Measurements from ENCODE around the gene SLAIN1. TPM values are rescaled to one million over a fixed set of nuclear protein-coding genes. Genes with fewer than 3 reads are reported as not detected.
"Not testable (repeated sequence)": the region's sequence is repeated elsewhere in the genome, so short reads cannot be mapped to it uniquely, and the experiment has no call there.

SLAIN1 gene
- total RNA-seq, 2 experiments from 2014 or later = 16.4 to 31.7 TPM

DNA sequence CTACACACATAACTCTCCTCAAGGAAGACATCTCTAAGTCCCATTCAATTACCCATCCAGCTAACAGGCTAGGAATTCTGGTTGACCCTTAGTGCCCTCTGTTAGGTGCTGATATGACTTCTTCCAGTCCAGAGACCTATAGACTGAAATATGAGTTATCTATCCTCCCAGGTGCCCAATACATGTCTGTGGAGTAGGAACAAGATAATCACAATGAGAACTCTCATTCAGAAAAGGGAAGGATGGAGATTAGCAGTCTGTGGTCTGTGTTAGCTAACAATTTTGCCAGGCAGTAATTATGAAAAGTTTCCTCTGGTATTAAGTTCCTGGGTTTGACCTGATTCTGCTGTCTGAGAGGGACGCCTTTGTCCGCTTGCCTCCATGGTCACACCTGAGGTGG is 44.2 kb upstream of the SLAIN1 start:
- DNase-seq (ENCODE audit: low spot score) = no peak
- ChIA-PET POLR2A (interaction anchor here (0.6 to 1.0 kb wide), 3 partner anchors 12 to 48 kb away, joined by 3 to 4 read pairs (median 4); no protein-coding TSS in a partner anchor), CTCF (ENCODE audit: unreplicated experiment) (no interaction called here)
- Histone ChIP-seq H3K79me2 (ENCODE audit: insufficient read depth, low read depth, low read length) (no peaks in the 10 kb centered on the region), H3K9me3 (ENCODE audit: low read length) (no peaks in the 10 kb centered on the region), H3K4me1 (ENCODE audit: insufficient read depth, low read length, poor library complexity, severe bottlenecking) (no peaks in the 10 kb centered on the region), H3K27ac (ENCODE audit: low read depth, low read length, poor library complexity, severe bottlenecking) (no peak overlapping the region), H4K20me1 (ENCODE audit: insufficient read depth, low read length) (no peaks in the 10 kb centered on the region), H3K4me2 (ENCODE audit: low read length) (no peak overlapping the region), H3K9me2 (ENCODE audit: insufficient read depth, low read length) (no peaks in the 10 kb centered on the region), H2AFZ (ENCODE audit: low read length) (no peak overlapping the region), H3K36me3 (ENCODE audit: insufficient read depth, low read length) (no peaks in the 10 kb centered on the region), H3K4me3 (ENCODE audit: low read depth, low read length, poor library complexity, severe bottlenecking) (no peak overlapping the region)
- BruUV-seq (replicated peaks) = no TSS peak
- no peak for TF ChIP-seq EZH2phosphoT487 (IDR thresholded peaks at IDR 0.05; ENCODE audit: borderline replicate concordance, low read depth, low read length)
- TF ChIP-seq, protein P1, sequence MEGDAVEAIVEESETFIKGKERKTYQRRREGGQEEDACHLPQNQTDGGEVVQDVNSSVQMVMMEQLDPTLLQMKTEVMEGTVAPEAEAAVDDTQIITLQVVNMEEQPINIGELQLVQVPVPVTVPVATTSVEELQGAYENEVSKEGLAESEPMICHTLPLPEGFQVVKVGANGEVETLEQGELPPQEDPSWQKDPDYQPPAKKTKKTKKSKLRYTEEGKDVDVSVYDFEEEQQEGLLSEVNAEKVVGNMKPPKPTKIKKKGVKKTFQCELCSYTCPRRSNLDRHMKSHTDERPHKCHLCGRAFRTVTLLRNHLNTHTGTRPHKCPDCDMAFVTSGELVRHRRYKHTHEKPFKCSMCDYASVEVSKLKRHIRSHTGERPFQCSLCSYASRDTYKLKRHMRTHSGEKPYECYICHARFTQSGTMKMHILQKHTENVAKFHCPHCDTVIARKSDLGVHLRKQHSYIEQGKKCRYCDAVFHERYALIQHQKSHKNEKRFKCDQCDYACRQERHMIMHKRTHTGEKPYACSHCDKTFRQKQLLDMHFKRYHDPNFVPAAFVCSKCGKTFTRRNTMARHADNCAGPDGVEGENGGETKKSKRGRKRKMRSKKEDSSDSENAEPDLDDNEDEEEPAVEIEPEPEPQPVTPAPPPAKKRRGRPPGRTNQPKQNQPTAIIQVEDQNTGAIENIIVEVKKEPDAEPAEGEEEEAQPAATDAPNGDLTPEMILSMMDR (conservative IDR thresholded peaks at IDR 0.05; ENCODE audit: low read length) = no peak
- intact Hi-C loops (cut with micrococcal nuclease; ENCODE audit: unreplicated experiment) = no loop called here

DNA sequence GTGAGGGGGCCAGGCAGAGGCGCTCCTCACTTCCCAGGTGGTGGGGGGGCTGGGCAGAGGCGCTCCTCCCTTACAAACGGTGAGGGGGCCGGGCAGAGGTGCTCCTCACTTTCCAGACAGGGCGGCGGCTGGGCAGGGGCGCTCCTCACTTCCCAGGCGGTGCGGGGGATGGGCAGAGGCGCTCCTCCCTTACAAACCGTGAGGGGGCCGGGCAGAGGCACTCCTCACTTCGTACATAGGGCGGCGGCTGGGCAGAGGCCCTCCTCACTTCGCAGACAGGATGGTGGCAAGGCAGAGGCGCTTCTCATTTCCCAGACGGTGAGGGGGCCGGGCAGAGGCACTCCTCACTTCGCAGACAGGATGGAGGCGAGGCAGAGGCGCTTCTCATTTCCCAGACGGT is 37.5 kb upstream of the SLAIN1 start:
- H3K27ac ChIP-seq (ENCODE audit: low read depth, low read length, poor library complexity, severe bottlenecking); intact Hi-C loops (cut with micrococcal nuclease; ENCODE audit: unreplicated experiment); H3K9me2 ChIP-seq (ENCODE audit: insufficient read depth, low read length); H3K79me2 ChIP-seq (ENCODE audit: insufficient read depth, low read depth, low read length); BruUV-seq (replicated peaks); H3K36me3 ChIP-seq (ENCODE audit: insufficient read depth, low read length); H3K9me3 ChIP-seq (ENCODE audit: low read length); POLR2A ChIA-PET; H3K4me3 ChIP-seq (ENCODE audit: low read depth, low read length, poor library complexity, severe bottlenecking); CTCF ChIA-PET (ENCODE audit: unreplicated experiment); H4K20me1 ChIP-seq (ENCODE audit: insufficient read depth, low read length); DNase-seq (ENCODE audit: low spot score); H2AFZ ChIP-seq (ENCODE audit: low read length); H3K4me2 ChIP-seq (ENCODE audit: low read length); H3K4me1 ChIP-seq (ENCODE audit: insufficient read depth, low read length, poor library complexity, severe bottlenecking): not testable (repeated sequence)

DNA sequence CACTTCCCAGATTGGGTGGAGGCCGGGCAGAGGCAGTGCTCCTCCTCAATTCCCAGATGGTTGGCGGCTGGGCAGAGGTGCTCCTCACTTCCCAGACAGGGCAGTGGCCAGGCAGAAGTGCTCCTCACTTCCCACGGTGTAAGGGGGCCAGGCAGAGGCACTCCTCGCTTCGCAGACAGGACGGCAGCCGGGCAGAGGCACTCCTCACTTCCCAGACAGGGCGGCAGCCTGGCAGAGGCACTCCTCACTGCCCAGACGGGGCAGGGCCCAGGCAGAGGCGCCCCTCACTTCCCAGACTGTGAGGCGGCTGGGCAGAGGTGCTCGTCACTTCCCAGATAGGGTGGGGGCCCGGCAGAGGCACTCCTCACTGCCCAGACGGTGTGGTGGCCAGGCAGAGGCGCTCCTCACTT is 36.6 kb upstream of the SLAIN1 start:
- no TSS peak for BruUV-seq (replicated peaks)
- CTCF ChIA-PET (ENCODE audit: unreplicated experiment) = no interaction called here
- Histone ChIP-seq H3K9me3 (ENCODE audit: low read length) (no peaks in the 10 kb centered on the region), H3K27ac (ENCODE audit: low read depth, low read length, poor library complexity, severe bottlenecking) (no peak overlapping the region), H3K79me2 (ENCODE audit: insufficient read depth, low read depth, low read length) (no peaks in the 10 kb centered on the region), H2AFZ (ENCODE audit: low read length) (no peak overlapping the region), H4K20me1 (ENCODE audit: insufficient read depth, low read length) (no peaks in the 10 kb centered on the region), H3K4me1 (ENCODE audit: insufficient read depth, low read length, poor library complexity, severe bottlenecking) (no peaks in the 10 kb centered on the region), H3K4me2 (ENCODE audit: low read length) (no peak overlapping the region), H3K9me2 (ENCODE audit: insufficient read depth, low read length) (no peaks in the 10 kb centered on the region), H3K4me3 (ENCODE audit: low read depth, low read length, poor library complexity, severe bottlenecking) (no peak overlapping the region), H3K36me3 (ENCODE audit: insufficient read depth, low read length) (no peaks in the 10 kb centered on the region)
- intact Hi-C loops (cut with micrococcal nuclease; ENCODE audit: unreplicated experiment) = no loop called here
- TF ChIP-seq, protein P1 (conservative IDR thresholded peaks at IDR 0.05; ENCODE audit: low read length) = no peak
- no peak for TF ChIP-seq EZH2phosphoT487 (IDR thresholded peaks at IDR 0.05; ENCODE audit: borderline replicate concordance, low read depth, low read length)
- POLR2A ChIA-PET = no interaction called here
- DNase-seq (ENCODE audit: low spot score) = no peak

DNA sequence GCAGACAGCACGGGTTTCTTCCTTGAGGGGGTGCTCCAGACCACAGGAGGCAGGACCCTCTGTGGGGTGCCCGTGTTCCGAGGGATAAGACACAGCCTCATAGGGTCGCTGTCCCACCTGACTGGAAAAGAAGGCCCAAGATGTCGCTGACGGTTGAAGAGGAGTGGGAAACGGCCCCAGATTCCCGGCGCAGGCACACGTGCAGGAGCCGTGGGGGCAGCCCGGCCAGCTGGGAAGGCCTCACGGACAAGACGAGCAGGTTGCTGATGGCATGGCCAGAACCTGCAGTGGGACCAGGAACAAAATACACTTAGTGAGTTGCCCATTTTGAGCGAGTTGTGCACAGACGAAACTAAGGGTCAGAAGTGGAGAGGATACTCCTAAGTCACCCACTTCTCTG is 35.2 kb upstream of the SLAIN1 start:
- CTCF ChIA-PET (ENCODE audit: unreplicated experiment); intact Hi-C loops (cut with micrococcal nuclease; ENCODE audit: unreplicated experiment); BruUV-seq (replicated peaks): not testable (repeated sequence)

DNA sequence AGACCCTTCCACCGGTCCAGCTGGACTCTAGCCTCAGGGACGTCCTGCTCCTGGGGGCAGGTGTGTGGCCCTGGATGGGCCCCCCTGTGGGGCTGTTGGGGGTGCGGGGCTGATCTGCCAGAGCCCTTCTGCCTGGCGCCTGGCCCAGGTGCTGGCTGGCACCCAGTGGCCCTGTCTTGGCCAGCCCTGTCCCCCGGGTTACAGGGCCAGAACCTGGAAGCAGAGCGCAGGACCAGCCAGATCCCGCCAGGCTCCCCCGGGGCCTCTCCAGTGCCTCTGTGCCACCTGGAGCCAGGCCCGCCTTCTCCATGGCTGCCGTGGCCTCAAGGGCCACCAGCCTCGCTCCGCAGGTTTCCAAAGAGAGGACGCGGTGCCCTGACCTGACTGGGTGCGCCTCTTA is 34.7 kb upstream of the SLAIN1 start:
- CTCF ChIA-PET (ENCODE audit: unreplicated experiment); H4K20me1 ChIP-seq (ENCODE audit: insufficient read depth, low read length); intact Hi-C loops (cut with micrococcal nuclease; ENCODE audit: unreplicated experiment); H3K4me2 ChIP-seq (ENCODE audit: low read length); H3K27ac ChIP-seq (ENCODE audit: low read depth, low read length, poor library complexity, severe bottlenecking); H3K9me3 ChIP-seq (ENCODE audit: low read length); H3K36me3 ChIP-seq (ENCODE audit: insufficient read depth, low read length); DNase-seq (ENCODE audit: low spot score); H3K9me2 ChIP-seq (ENCODE audit: insufficient read depth, low read length); H3K4me1 ChIP-seq (ENCODE audit: insufficient read depth, low read length, poor library complexity, severe bottlenecking); H3K4me3 ChIP-seq (ENCODE audit: low read depth, low read length, poor library complexity, severe bottlenecking); BruUV-seq (replicated peaks); POLR2A ChIA-PET; H3K79me2 ChIP-seq (ENCODE audit: insufficient read depth, low read depth, low read length); H2AFZ ChIP-seq (ENCODE audit: low read length): not testable (repeated sequence)

More for the DNA sequence above, 35.2 kb upstream of the SLAIN1 start:
- H3K27ac ChIP-seq (ENCODE audit: low read depth, low read length, poor library complexity, severe bottlenecking); H3K4me3 ChIP-seq (ENCODE audit: low read depth, low read length, poor library complexity, severe bottlenecking); H2AFZ ChIP-seq (ENCODE audit: low read length); H3K9me3 ChIP-seq (ENCODE audit: low read length); H3K79me2 ChIP-seq (ENCODE audit: insufficient read depth, low read depth, low read length); H3K4me1 ChIP-seq (ENCODE audit: insufficient read depth, low read length, poor library complexity, severe bottlenecking); H3K4me2 ChIP-seq (ENCODE audit: low read length); H4K20me1 ChIP-seq (ENCODE audit: insufficient read depth, low read length); H3K9me2 ChIP-seq (ENCODE audit: insufficient read depth, low read length); DNase-seq (ENCODE audit: low spot score); H3K36me3 ChIP-seq (ENCODE audit: insufficient read depth, low read length); POLR2A ChIA-PET: not testable (repeated sequence)

Data from OCI-LY7 (cell line).